KMS-11 (cell line): ENCODE data around the gene CFAP161.

Experiments
- H2AFZ ChIP-seq: fragments of 200-600 bp; sonication (generic); 2 replicates; pipeline ENCODE4 v1.6.1; 2016; ENCODE audit warnings: antibody characterized with exemption, mixed run types, low read depth
- H3K27ac ChIP-seq: fragments of 200-600 bp; sonication (generic); 2 replicates; pipeline ENCODE4 v1.6.1; 2016; ENCODE audit warnings: mild to moderate bottlenecking, mixed run types
- H3K27me3 ChIP-seq: fragments of 200-600 bp; sonication (generic); 2 replicates; pipeline ENCODE4 v1.6.1; 2017; ENCODE audit warnings: mild to moderate bottlenecking, low read depth, mixed run types, moderate library complexity; ENCODE audit not compliant: insufficient read depth
- H3K36me3 ChIP-seq: fragments of 200-600 bp; sonication (generic); 2 replicates; pipeline ENCODE4 v1.6.1; 2017; ENCODE audit warnings: mild to moderate bottlenecking, mixed run types; ENCODE audit not compliant: insufficient read depth
- H3K4me1 ChIP-seq: fragments of 200-600 bp; sonication (generic); 2 replicates; pipeline ENCODE4 v1.6.1; 2016; ENCODE audit warnings: mild to moderate bottlenecking, low read depth, mixed run types; ENCODE audit not compliant: poor library complexity, severe bottlenecking
- H3K4me2 ChIP-seq: fragments of 200-600 bp; sonication (generic); 2 replicates; pipeline ENCODE4 v1.7.0; 2016; ENCODE audit warnings: mild to moderate bottlenecking, mixed run types
- H3K4me3 ChIP-seq: fragments of 200-600 bp; sonication (generic); IDR thresholded peaks from 2 replicates; pipeline ENCODE4 v1.6.1; 2017; ENCODE audit warnings: low read depth, low read length, mixed read lengths; ENCODE audit not compliant: insufficient read depth
- H3K79me2 ChIP-seq: fragments of 200-600 bp; sonication (generic); 2 replicates; pipeline ENCODE4 v1.6.1; 2016; ENCODE audit warnings: low read depth, mixed run types; ENCODE audit not compliant: insufficient read depth
- H3K9ac ChIP-seq: fragments of 200-600 bp; sonication (generic); 2 replicates; pipeline ENCODE4 v1.6.1; 2016; ENCODE audit warnings: mild to moderate bottlenecking, mixed run types
- H4K20me1 ChIP-seq: fragments of 200-600 bp; sonication (generic); 2 replicates; pipeline ENCODE4 v1.6.1; 2016; ENCODE audit warnings: mild to moderate bottlenecking, mixed run types; ENCODE audit not compliant: insufficient read depth
- CTCF ChIP-seq: fragments of 200-600 bp; sonication (generic); conservative IDR thresholded peaks from 2 replicates; pipeline ENCODE4 v1.6.1; 2017; ENCODE audit warnings: low read depth, mild to moderate bottlenecking, antibody characterized with exemption, low read length, moderate library complexity, mixed read lengths

CFAP161 gene

GRCh38 chr15:81170511-81170910 is 36.4 kb downstream of the CFAP161 start:
- no peaks in the 10 kb centered on the region for H4K20me1 ChIP-seq
- H2AFZ ChIP-seq = no peak overlapping the region
- H3K9ac ChIP-seq = no peak overlapping the region
- no peaks in the 10 kb centered on the region for H3K4me1 ChIP-seq
- H3K27me3 ChIP-seq = no peaks in the 10 kb centered on the region
- H3K4me2 ChIP-seq = no peak overlapping the region
- H3K4me3 ChIP-seq = no peak overlapping the region
- H3K36me3 ChIP-seq = no peaks in the 10 kb centered on the region
- H3K27ac ChIP-seq = no peak overlapping the region
- TF ChIP-seq CTCF = no peak
- no peaks in the 10 kb centered on the region for H3K79me2 ChIP-seq

- H3K36me3 ChIP-seq = no peaks in the 10 kb centered on the region
- H3K27ac ChIP-seq = no peak overlapping the region
- H3K4me3 ChIP-seq = no peak overlapping the region
- H3K79me2 ChIP-seq = no peaks in the 10 kb centered on the region
- H3K27me3 ChIP-seq = no peaks in the 10 kb centered on the region
- no peak overlapping the region for H3K9ac ChIP-seq
- no peaks in the 10 kb centered on the region for H3K4me1 ChIP-seq
- TF ChIP-seq CTCF = no peak
- H3K4me2 ChIP-seq = no peak overlapping the region
- H2AFZ ChIP-seq = no peak overlapping the region
- no peaks in the 10 kb centered on the region for H4K20me1 ChIP-seq
Measured at GRCh38 chr15:81171286-81171685, 37.2 kb downstream of the CFAP161 start.

GRCh38 chr15:81174125-81174791 is 40.2 kb downstream of the CFAP161 start:
- Histone ChIP-seq H3K27me3 (no peaks in the 10 kb centered on the region), H2AFZ (no peak overlapping the region), H3K27ac (no peak overlapping the region), H3K4me2 (no peak overlapping the region), H3K36me3 (no peaks in the 10 kb centered on the region), H3K4me1 (no peaks in the 10 kb centered on the region), H3K4me3 (no peak overlapping the region), H3K79me2 (no peaks in the 10 kb centered on the region), H4K20me1 (no peaks in the 10 kb centered on the region), H3K9ac (no peak overlapping the region)
- no peak for TF ChIP-seq CTCF

- H3K36me3 ChIP-seq = no peaks in the 10 kb centered on the region
- no peak overlapping the region for H3K27ac ChIP-seq
- no peak overlapping the region for H2AFZ ChIP-seq
- H3K4me3 ChIP-seq = no peak overlapping the region
- no peaks in the 10 kb centered on the region for H3K79me2 ChIP-seq
- no peaks in the 10 kb centered on the region for H4K20me1 ChIP-seq
- H3K4me2 ChIP-seq = no peak overlapping the region
- no peak overlapping the region for H3K9ac ChIP-seq
- no peak for TF ChIP-seq CTCF
- no peaks in the 10 kb centered on the region for H3K4me1 ChIP-seq
- H3K27me3 ChIP-seq = no peaks in the 10 kb centered on the region
Measured at GRCh38 chr15:81174792-81175327, 40.8 kb downstream of the CFAP161 start.
